GM18499 (cell line): ENCODE measurements around the gene SNAPC1.
"Not testable (repeated sequence)": the region's sequence is repeated elsewhere in the genome, so short reads cannot be mapped to it uniquely, and the experiment has no call there.

Experiments
- ATAC-seq: cut with Tn5 transposase; IDR thresholded peaks from one replicate; pipeline ENCODE4 v1.9.1; 2021; ENCODE audit warnings: moderate number of reproducible peaks; ENCODE audit not compliant: insufficient read depth, unreplicated experiment

Gene SNAPC1

GRCh38 chr14:61761959-61762786 is at the start of gene SNAPC1:
TSS of gene SNAPC1 (plus strand) at chr14:61762420. CDS start at chr14:61762461, 41 bp downstream.
- peak; percentile 74 for ATAC-seq

- no peak for ATAC-seq
Measured at GRCh38 chr14:61713724-61714437, 48.3 kb upstream of the SNAPC1 start.

GRCh38 chr14:61716956-61717355 is 45.3 kb upstream of the SNAPC1 start:
- no peak for ATAC-seq

GRCh38 chr14:61718039-61718438 is 44.2 kb upstream of the SNAPC1 start:
- ATAC-seq: no peak

GRCh38 chr14:61719344-61720293 is 42.6 kb upstream of the SNAPC1 start:
- ATAC-seq: no peak

- ATAC-seq: no peak
Measured at GRCh38 chr14:61720294-61720661, 41.9 kb upstream of the SNAPC1 start.

- no peak for ATAC-seq
Measured at GRCh38 chr14:61720741-61721140, 41.5 kb upstream of the SNAPC1 start.

- no peak for ATAC-seq
Measured at GRCh38 chr14:61724133-61724532, 38.1 kb upstream of the SNAPC1 start.

- ATAC-seq: no peak
Measured at GRCh38 chr14:61726778-61727658, 35.2 kb upstream of the SNAPC1 start.

GRCh38 chr14:61730756-61731373 is 31.4 kb upstream of the SNAPC1 start:
- no peak for ATAC-seq

GRCh38 chr14:61733972-61734371 is 28.2 kb upstream of the SNAPC1 start:
- ATAC-seq: no peak

GRCh38 chr14:61736751-61737150 is 25.5 kb upstream of the SNAPC1 start:
- no peak for ATAC-seq

GRCh38 chr14:61737915-61738314 is 24.3 kb upstream of the SNAPC1 start:
- ATAC-seq: no peak

GRCh38 chr14:61739133-61739532 is 23.1 kb upstream of the SNAPC1 start:
- no peak for ATAC-seq

- ATAC-seq: no peak
Measured at GRCh38 chr14:61742371-61742770, 19.8 kb upstream of the SNAPC1 start.

GRCh38 chr14:61744238-61744637 is 18.0 kb upstream of the SNAPC1 start:
- no peak for ATAC-seq

- not testable (repeated sequence) for ATAC-seq
Measured at GRCh38 chr14:61746346-61746745, 15.9 kb upstream of the SNAPC1 start.

GRCh38 chr14:61746881-61747280 is 15.3 kb upstream of the SNAPC1 start:
- ATAC-seq: no peak

- no peak for ATAC-seq
Measured at GRCh38 chr14:61747342-61747741, 14.9 kb upstream of the SNAPC1 start.
